GM19035 (cell line): ENCODE results near the gene CHORDC1.
A peak's percentile ranks its signal among the peaks of the same experiment; 100 is the strongest.
"Not testable (repeated sequence)": the region's sequence is repeated elsewhere in the genome, so short reads cannot be mapped to it uniquely, and the experiment has no call there.

Experiments
- ATAC-seq: cut with Tn5 transposase; IDR thresholded peaks from one replicate; pipeline ENCODE4 v1.9.1; 2021; ENCODE audit not compliant: unreplicated experiment

The CHORDC1 gene

DNA sequence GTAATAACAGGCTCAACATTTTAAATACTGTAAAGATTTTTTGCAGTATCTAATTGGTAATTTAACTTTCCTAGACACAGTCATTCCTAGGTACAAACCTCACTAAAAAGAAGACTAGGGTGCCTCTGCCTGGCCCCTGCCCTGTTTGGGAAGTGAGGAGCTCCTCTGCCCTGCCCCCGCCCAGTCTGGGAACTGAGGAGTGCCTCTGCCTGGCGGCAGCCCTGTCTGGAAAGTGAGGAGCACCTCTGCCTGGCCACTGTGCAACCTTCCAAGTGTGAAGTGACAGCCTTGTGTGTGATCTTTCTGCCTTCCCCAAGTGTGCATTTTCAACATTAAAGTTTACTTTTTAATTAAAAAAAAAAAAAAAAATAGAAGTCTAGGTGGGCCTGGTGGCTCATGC lies 4.2 kb downstream of the CHORDC1 start:
- no peak for ATAC-seq

DNA sequence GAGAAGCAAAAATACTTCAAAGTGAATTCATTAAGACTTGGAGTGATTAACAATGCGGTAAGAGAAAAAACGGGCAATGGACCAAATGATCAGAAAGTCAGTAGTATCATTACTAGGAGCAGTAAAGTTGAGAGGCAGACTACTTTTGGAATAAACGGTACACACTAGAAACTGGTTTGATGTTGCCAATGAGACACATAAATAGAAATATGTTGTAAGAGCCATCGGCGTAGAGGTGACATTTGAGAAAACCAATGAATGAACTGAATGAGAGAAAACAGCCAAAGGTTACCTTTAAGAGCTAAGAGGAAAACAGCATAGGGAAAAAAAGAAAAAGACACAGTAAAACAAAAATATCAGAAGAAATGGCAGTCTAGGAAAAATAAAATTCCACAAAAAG lies 6.2 kb downstream of the CHORDC1 start:
- ATAC-seq = no peak

- ATAC-seq = no peak
These were observed 9.5 kb downstream of the CHORDC1 start for GRCh38 chr11:90213322-90213721.

- ATAC-seq = no peak
These were observed 14.0 kb downstream of the CHORDC1 start for GRCh38 chr11:90208857-90209256.

DNA sequence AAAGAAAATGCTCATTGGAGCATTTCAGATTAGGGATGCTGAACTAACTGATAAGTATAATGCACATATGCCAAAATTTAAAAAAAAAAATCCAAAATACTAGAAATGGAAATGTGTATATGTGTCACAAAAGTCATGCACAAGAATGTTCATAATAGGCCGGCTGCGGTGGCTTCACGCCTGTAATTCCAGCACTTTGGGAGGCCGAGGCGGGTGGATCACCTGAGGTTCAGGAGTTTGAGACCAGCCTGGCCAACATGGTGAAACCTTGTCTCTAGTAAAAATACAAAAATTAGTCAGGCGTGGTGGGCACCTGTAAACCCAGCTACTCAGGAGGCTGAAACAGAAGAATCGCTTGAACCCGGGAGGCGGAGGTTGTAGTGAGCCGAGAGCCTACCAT lies 14.9 kb downstream of the CHORDC1 start:
- not testable (repeated sequence) for ATAC-seq

DNA sequence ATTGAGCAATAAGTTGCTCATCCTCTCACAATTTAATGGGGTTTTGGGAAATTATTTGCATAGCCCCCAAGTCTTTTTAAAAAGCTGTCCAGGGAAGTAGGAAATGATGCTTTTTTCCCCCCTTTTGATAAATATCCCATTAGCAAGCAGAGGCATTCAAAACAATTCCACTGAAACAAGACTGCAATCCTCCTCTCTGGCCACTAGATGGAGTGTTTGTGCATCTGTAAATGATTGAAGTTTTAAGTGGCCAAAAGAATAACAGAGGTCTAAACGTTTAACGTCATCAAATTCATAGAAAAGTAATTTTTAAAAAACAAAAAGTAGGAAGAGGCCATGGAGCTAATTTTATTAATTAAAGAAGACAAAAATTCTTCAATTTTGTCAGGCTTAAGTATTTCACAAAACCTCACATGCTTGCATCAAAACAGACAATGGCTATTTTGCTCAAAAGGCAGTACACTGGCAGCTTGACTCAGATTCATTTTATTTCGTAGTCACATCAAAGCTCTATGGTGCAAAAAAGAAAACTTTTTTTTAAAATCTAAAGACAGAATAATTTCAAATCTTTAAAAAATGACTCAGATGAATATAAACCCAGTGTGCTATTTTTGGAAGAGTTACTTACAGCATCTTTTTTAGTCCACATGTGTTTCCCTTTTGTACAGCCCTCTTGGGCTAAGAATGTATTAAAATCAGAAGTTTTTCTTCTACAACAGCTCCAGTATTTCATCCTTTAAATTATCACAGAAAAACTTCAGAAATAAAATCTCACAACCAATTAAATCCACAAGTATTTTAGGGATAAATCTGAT lies 17.8 kb downstream of the CHORDC1 start:
- peak; percentile 87 for ATAC-seq

DNA sequence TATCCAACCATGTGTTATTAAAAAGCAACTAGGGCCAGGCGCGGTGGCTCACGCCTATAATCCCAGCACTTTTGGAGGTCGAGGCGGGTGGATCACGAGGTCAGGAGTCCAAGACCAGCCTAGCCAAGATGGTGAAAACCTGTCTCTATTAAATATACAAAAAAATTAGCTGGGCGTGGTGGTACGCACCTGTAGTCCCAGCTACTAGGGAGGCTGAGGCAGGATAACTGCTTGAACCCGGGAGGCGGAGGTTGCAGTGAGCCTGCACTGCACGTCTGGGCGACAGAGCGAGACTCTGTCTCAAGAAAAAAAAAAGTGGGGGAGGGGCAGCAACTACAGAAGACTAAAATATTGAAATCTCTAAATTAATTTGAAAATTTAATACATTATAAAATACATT lies 18.4 kb downstream of the CHORDC1 start:
- ATAC-seq = no peak

DNA sequence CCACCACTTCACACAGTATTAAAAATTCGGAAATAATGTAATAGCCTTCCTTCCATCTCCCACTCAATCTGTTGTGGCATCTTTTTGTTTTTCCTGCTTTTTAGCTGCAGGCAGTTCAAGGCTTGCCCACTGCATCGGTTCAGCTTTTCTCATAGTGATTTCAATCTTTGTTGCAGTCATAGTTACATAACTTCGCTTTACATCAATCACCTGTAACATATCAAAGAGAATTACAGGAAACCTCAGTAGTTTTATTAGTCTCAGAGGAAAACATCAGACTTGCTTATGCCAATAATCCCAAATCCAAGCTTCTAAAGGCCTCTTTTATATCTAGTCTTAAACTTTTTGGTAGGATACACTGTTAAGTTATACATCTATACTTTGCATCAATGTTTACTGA lies 20.5 kb downstream of the CHORDC1 start:
- ATAC-seq = no peak

- no peak for ATAC-seq
These were observed 25.5 kb downstream of the CHORDC1 start for GRCh38 chr11:90197377-90197776.

- ATAC-seq = no peak
These were observed 29.8 kb downstream of the CHORDC1 start for GRCh38 chr11:90192869-90193582.

DNA sequence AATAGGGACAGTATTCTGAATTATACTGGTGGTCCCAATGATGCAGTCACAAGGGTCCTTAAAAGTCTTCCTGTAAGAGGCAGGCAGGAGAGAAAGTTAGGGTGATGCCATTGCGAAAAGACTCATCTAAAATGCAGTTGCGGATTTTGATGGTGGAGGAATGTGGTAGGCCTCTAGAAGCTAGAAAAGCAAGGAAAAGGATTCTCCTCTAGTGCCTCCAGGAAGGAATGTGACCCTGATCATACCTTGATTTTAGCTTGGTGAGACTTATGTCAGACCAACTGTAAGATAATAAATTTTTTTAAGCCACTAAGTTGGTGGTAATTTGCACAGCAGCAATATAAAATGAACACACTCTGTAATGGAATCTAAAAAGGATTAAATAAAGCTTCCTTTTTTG lies 33.8 kb downstream of the CHORDC1 start:
- ATAC-seq = no peak

GRCh38 chr11:90187839-90188238 lies 35.0 kb downstream of the CHORDC1 start:
- ATAC-seq = no peak

- no peak for ATAC-seq
These were observed 42.9 kb downstream of the CHORDC1 start for GRCh38 chr11:90179923-90180322.

- no peak for ATAC-seq
These were observed 44.1 kb downstream of the CHORDC1 start for GRCh38 chr11:90178751-90179150.

GRCh38 chr11:90176069-90176468 lies 46.8 kb downstream of the CHORDC1 start:
- ATAC-seq = no peak

- no peak for ATAC-seq
These were observed 51.5 kb downstream of the CHORDC1 start for GRCh38 chr11:90171359-90171758.

- ATAC-seq = no peak
These were observed 54.3 kb downstream of the CHORDC1 start for GRCh38 chr11:90168571-90168970.

- ATAC-seq = not testable (repeated sequence)
These were observed 55.1 kb downstream of the CHORDC1 start for GRCh38 chr11:90167704-90168103.

- ATAC-seq = not testable (repeated sequence)
These were observed 55.8 kb downstream of the CHORDC1 start for GRCh38 chr11:90166982-90167573.
